ENCODE results near the gene ATF6B. TPM values are rescaled to one million over a fixed set of nuclear protein-coding genes. Genes with fewer than 3 reads are reported as not detected.

ATF6B gene
- total and polyA plus RNA-seq, 9 donors = 27.8 to 100 (median 72.9) TPM

DNA sequence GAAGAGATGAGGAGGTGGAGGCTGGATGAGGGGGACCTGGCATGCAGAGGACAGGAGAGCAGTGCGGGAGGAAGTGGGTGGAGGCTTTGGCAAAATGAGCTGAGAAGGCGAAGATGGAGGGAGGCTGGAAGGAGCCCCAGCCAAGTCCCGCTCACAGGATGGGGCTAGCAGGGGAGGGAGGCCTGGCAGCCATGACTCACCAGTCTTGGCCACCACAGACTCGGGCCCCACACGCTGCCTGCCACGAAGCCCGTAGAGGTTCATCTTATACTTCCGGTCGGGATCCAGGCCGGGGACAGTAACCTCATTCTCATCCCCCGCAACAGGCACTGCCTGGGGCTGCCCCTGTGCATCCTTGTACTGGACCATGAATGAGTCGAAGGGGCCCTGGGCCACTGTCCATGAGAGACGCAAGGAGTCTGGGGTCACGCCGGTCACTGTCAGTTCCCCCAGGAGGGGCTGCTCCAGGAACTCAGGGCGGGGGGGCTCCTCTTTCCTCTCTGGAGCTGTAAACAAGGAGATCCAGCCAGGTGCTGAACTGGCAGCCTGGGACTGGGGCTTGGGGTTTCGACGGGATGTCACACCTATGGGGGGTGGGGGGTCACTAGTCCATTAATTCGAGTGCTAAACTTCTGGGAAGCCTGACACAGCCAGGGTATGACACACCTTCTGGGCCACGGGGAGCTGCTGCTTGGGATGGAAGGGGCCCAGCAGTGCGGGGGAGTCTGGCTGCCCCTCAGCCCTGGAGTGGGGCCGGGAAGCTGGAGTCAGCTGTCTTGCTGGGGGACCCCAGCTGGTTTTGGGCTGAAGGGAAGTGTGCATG lies 46.7 kb downstream of the ATF6B start:
- H3K27me3 ChIP-seq = no peaks in the 10 kb centered on the region
- peak; percentile 87 to 92 (median 91) for DNase-seq
- peak overlapping the region; percentile 63 to 82 for H3K27ac ChIP-seq
- intact Hi-C loops (cut with DNase I) = loop anchor here in 1 of 4 donors (10.0 kb wide), 1 partner anchor 73 kb away; the partner anchor contains the start of genes PPT2 and PRRT1
- peaks cover 5% of the 10 kb centered on the region for H3K4me1 ChIP-seq (ENCODE audit: insufficient read depth)
- H3K9me3 ChIP-seq = no peaks in the 10 kb centered on the region
- H3K4me3 ChIP-seq = no peak overlapping the region
- H3K36me3 ChIP-seq = no peaks in the 10 kb centered on the region
- 13 to 15% (median 14%) methylated on average over 22 of the region's 22 CpGs for WGBS, 3 donors
- TF ChIP-seq, protein P1, sequence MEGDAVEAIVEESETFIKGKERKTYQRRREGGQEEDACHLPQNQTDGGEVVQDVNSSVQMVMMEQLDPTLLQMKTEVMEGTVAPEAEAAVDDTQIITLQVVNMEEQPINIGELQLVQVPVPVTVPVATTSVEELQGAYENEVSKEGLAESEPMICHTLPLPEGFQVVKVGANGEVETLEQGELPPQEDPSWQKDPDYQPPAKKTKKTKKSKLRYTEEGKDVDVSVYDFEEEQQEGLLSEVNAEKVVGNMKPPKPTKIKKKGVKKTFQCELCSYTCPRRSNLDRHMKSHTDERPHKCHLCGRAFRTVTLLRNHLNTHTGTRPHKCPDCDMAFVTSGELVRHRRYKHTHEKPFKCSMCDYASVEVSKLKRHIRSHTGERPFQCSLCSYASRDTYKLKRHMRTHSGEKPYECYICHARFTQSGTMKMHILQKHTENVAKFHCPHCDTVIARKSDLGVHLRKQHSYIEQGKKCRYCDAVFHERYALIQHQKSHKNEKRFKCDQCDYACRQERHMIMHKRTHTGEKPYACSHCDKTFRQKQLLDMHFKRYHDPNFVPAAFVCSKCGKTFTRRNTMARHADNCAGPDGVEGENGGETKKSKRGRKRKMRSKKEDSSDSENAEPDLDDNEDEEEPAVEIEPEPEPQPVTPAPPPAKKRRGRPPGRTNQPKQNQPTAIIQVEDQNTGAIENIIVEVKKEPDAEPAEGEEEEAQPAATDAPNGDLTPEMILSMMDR (IDR thresholded peaks at IDR 0.05) = no peak
- TF ChIP-seq EP300 (IDR thresholded peaks at IDR 0.05) (no peak), POLR2A (IDR thresholded peaks at IDR 0.05) (no peak)

DNA sequence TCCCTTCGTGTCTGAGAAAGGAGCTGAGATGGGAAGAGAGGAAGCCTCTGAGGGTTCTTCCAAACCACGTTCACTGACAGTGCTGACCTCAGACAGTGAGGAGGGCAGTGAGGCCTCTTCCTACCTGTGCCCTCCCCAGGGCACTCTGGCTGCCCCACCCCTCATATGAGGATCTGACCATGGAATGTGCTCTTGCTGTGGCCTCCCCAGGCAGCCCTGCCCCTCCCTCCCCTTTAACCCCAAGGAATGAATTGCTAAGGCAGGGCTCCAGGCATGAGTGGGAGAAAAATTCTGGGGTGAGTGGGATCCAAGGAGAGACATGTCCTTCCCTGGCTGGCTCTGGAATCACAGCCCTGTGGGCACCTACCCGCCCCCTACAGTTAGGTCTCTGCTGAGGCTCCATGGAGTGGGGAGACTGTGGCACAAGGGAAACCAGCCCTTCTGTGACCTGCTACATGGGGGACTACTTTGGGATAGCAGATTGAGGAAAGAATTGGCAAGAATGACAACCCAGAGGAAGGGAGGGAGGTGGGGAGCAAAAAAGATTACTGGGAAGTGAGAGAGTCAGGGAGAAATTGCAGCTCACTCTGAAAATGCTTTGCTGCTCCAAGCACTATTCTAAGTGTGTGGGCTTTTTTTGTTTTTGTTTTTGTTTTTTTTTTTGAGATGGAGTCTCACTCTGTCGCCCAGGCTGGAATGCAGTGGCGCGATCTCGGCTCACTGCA lies 48.3 kb downstream of the ATF6B start:
- WGBS, 3 donors = 46 to 56% (median 49%) methylated on average over 7 of the region's 7 CpGs
- Histone ChIP-seq H3K9me3 (no peaks in the 10 kb centered on the region), H3K36me3 (no peaks in the 10 kb centered on the region), H3K27ac (no peak overlapping the region), H3K4me1 (ENCODE audit: insufficient read depth) (peaks cover 3% of the 10 kb centered on the region), H3K27me3 (no peaks in the 10 kb centered on the region), H3K4me3 (no peak overlapping the region)
- DNase-seq = no peak
- no peak for TF ChIP-seq EP300 (IDR thresholded peaks at IDR 0.05)
- TF ChIP-seq, protein P1 (IDR thresholded peaks at IDR 0.05) = no peak
- TF ChIP-seq POLR2A (IDR thresholded peaks at IDR 0.05) = no peak
- intact Hi-C loops (cut with DNase I) = loop anchor here in 1 of 4 donors (10.0 kb wide), 1 partner anchor 75 kb away; the partner anchor contains the start of genes PPT2 and PRRT1

DNA sequence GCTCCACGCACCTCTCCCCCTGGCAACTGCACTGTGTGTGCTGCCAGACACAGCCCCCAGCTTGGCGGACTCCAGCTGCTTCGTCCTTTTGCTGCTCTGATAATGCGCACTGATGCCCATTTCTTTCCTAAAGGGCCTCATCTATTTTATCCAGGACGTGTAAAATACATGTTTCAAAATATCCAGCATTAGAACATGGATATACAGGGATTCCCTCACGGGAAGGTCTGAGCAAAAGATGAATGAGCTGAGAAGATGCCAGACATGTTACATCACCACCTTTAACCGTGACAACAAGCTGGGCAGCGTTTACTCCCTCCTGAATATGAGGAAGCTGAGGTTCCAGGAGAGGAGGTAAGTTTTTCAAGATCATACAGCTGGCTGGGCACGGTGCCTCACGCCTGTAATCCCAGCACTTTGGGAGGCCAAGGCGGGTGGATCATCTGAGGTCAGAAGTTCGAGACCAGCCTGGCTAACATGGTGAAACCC lies 51.7 kb downstream of the ATF6B start:
- TF ChIP-seq, protein P1 (IDR thresholded peaks at IDR 0.05) = no peak
- TF ChIP-seq EP300 (IDR thresholded peaks at IDR 0.05) (no peak), POLR2A (IDR thresholded peaks at IDR 0.05) (no peak)
- Histone ChIP-seq H3K4me3 (no peak overlapping the region), H3K4me1 (ENCODE audit: insufficient read depth) (peaks cover 2% of the 10 kb centered on the region), H3K9me3 (no peaks in the 10 kb centered on the region), H3K36me3 (no peaks in the 10 kb centered on the region), H3K27ac (no peak overlapping the region), H3K27me3 (no peaks in the 10 kb centered on the region)
- intact Hi-C loops (cut with DNase I) = no loop called here
- DNase-seq = peak in 1 of 5 donors; percentile 64
- 32 to 46% (median 38%) methylated on average over 12 of the region's 12 CpGs for whole genome bisulfite sequencing, 3 donors

DNA sequence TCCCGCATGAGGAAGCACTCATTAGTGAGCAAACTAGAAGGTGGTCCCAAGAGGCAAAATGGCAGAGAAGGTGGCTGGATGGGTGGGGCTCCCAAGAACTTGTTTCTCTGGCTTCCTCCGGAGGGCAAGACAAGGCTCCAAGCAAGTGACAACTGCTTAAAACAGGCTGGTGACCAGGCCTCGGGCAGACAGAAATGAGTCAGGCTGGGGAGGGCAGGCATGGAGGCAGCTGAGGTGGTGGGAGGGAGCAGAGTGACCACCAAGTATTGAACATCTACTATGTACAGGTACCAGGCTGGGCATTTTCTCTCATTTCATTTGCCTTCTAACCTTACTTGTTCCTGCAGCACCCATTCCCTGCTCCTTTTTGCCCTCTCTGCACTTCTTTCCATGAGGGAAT lies 52.3 kb downstream of the ATF6B start:
- H3K36me3 ChIP-seq = no peaks in the 10 kb centered on the region
- H3K27me3 ChIP-seq = no peaks in the 10 kb centered on the region
- TF ChIP-seq, protein P1 (IDR thresholded peaks at IDR 0.05) = no peak
- TF ChIP-seq POLR2A (IDR thresholded peaks at IDR 0.05) = no peak
- no peak for TF ChIP-seq EP300 (IDR thresholded peaks at IDR 0.05)
- no peak for DNase-seq
- no peaks in the 10 kb centered on the region for H3K9me3 ChIP-seq
- no peaks in the 10 kb centered on the region for H3K4me1 ChIP-seq (ENCODE audit: insufficient read depth)
- intact Hi-C loops (cut with DNase I) = no loop called here
- H3K27ac ChIP-seq = no peak overlapping the region
- WGBS, 3 donors = 80 to 86% (median 84%) methylated on average over 3 of the region's 3 CpGs
- H3K4me3 ChIP-seq = no peak overlapping the region
